BE2C (cell line): ENCODE data around the gene LIX1L.

Source experiments
- DNase-seq: peaks from one replicate; pipeline ENCODE4 v3.0.0-alpha.2; 2020
- H3K27me3 ChIP-seq: fragments of 250-450 bp; sonication (Bioruptor Pico); 2 replicates; pipeline ENCODE4 v1.5.1; 2020; ENCODE audit warnings: mild to moderate bottlenecking
- H3K36me3 ChIP-seq: fragments of 250-450 bp; sonication (Bioruptor Pico); 2 replicates; pipeline ENCODE4 v1.5.1; 2020; ENCODE audit warnings: mild to moderate bottlenecking
- H3K4me1 ChIP-seq: fragments of 250-450 bp; sonication (Bioruptor Pico); 2 replicates; pipeline ENCODE4 v1.5.1; 2020
- H3K4me3 ChIP-seq: 2 replicates; pipeline ENCODE4 v1.5.1; 2011; ENCODE audit warnings: low read depth, low read length
- H3K9me3 ChIP-seq: fragments of 250-450 bp; sonication (Bioruptor Pico); 2 replicates; pipeline ENCODE4 v1.5.1; 2020
- CTCF ChIP-seq: IDR thresholded peaks from 2 replicates; pipeline ENCODE4 v1.5.1; 2012; ENCODE audit warnings: mild to moderate bottlenecking, low read depth, low read length

The LIX1L gene

GRCh38 chr1:145978471-145978853 lies 20.6 kb upstream of the LIX1L start:
- no peak for TF ChIP-seq CTCF
- no peak overlapping the region for H3K4me3 ChIP-seq
- no peak for DNase-seq
- no peaks in the 10 kb centered on the region for H3K36me3 ChIP-seq
- H3K27me3 ChIP-seq: no peaks in the 10 kb centered on the region
- H3K9me3 ChIP-seq: no peaks in the 10 kb centered on the region
- H3K4me1 ChIP-seq: peaks cover 22% of the 10 kb centered on the region

- H3K36me3 ChIP-seq: no peaks in the 10 kb centered on the region
- H3K4me1 ChIP-seq: peaks cover 22% of the 10 kb centered on the region
- peak; percentile 93 for TF ChIP-seq CTCF
- H3K27me3 ChIP-seq: no peaks in the 10 kb centered on the region
- no peaks in the 10 kb centered on the region for H3K9me3 ChIP-seq
- DNase-seq: peak; percentile 77
- H3K4me3 ChIP-seq: no peak overlapping the region
These were observed 20.0 kb upstream of the LIX1L start for GRCh38 chr1:145977486-145978470.

DNA sequence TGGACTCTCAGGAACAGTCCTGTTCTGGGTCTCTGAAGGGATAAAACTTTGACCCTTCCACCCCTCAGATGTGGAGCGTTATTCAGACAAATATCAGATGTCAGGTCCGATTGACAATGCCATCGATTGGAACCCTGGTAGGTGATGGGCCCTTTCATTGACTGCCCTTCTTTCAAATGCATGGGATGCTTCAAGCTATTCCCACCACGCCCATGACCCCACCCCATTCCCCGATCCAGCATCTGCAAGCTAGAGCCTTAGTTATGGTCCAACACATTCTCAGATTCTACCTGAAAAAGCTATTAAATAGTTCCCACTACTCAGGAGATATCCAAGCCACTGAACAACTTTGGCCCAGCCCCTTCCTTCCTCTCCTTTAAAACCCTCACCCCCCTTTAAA lies 19.2 kb upstream of the LIX1L start:
- H3K9me3 ChIP-seq: no peaks in the 10 kb centered on the region
- no peak overlapping the region for H3K4me3 ChIP-seq
- DNase-seq: no peak
- no peaks in the 10 kb centered on the region for H3K36me3 ChIP-seq
- H3K27me3 ChIP-seq: no peaks in the 10 kb centered on the region
- H3K4me1 ChIP-seq: peaks cover 22% of the 10 kb centered on the region
- TF ChIP-seq CTCF: no peak

- peaks cover 22% of the 10 kb centered on the region for H3K4me1 ChIP-seq
- H3K36me3 ChIP-seq: no peaks in the 10 kb centered on the region
- no peaks in the 10 kb centered on the region for H3K27me3 ChIP-seq
- H3K4me3 ChIP-seq: no peak overlapping the region
- TF ChIP-seq CTCF: no peak
- no peak for DNase-seq
- no peaks in the 10 kb centered on the region for H3K9me3 ChIP-seq
These were observed 17.4 kb upstream of the LIX1L start for GRCh38 chr1:145975216-145975615.

- no peaks in the 10 kb centered on the region for H3K36me3 ChIP-seq
- H3K27me3 ChIP-seq: no peaks in the 10 kb centered on the region
- peaks cover 19% of the 10 kb centered on the region for H3K4me1 ChIP-seq
- no peak for TF ChIP-seq CTCF
- H3K9me3 ChIP-seq: no peaks in the 10 kb centered on the region
- no peak for DNase-seq
- no peak overlapping the region for H3K4me3 ChIP-seq
These were observed 16.9 kb upstream of the LIX1L start for GRCh38 chr1:145974721-145975120.

- no peak for TF ChIP-seq CTCF
- Histone ChIP-seq H3K4me1 (peaks cover under 1% of the 10 kb centered on the region), H3K36me3 (no peaks in the 10 kb centered on the region), H3K9me3 (no peaks in the 10 kb centered on the region), H3K4me3 (no peak overlapping the region), H3K27me3 (no peaks in the 10 kb centered on the region)
- no peak for DNase-seq
These were observed 14.8 kb upstream of the LIX1L start for GRCh38 chr1:145972580-145972979.
